GM21528 (cell line): Measurements from ENCODE around the gene IQCC.

Experiments used
- ATAC-seq: cut with Tn5 transposase; IDR thresholded peaks from one replicate; pipeline ENCODE4 v1.9.1; 2021; ENCODE audit warnings: mild to moderate bottlenecking, moderate library complexity; ENCODE audit not compliant: unreplicated experiment, low FRiP score

Gene IQCC

GRCh38 chr1:32221980-32222755 lies 16.7 kb downstream of the IQCC start, which contains the start of the genes EIF3I and TMEM234:
EIF3I (plus strand) TSS chr1:32222407; CDS start chr1:32222442, 35 bp downstream.
TMEM234 (minus strand) TSS chr1:32222353; CDS start chr1:32222322, 31 bp downstream.
- ATAC-seq: peak; percentile 88

- no peak for ATAC-seq
Observed at GRCh38 chr1:32223683-32224082, 18.2 kb downstream of the IQCC start.

- ATAC-seq: no peak
Observed at GRCh38 chr1:32224285-32224684, 18.8 kb downstream of the IQCC start.

- no peak for ATAC-seq
Observed at GRCh38 chr1:32228771-32229170, 23.3 kb downstream of the IQCC start.

- ATAC-seq: no peak
Observed at GRCh38 chr1:32231843-32232432, 26.5 kb downstream of the IQCC start.

- ATAC-seq: no peak
Observed at GRCh38 chr1:32232558-32233304, 27.3 kb downstream of the IQCC start.

GRCh38 chr1:32234792-32235191 lies 29.3 kb downstream of the IQCC start:
- no peak for ATAC-seq

GRCh38 chr1:32239337-32239736 lies 33.9 kb downstream of the IQCC start:
- no peak for ATAC-seq

- no peak for ATAC-seq
Observed at GRCh38 chr1:32239790-32240139, 34.3 kb downstream of the IQCC start.

GRCh38 chr1:32240140-32240951 lies 34.9 kb downstream of the IQCC start:
- no peak for ATAC-seq

GRCh38 chr1:32241001-32241763 lies 35.7 kb downstream of the IQCC start:
- no peak for ATAC-seq

GRCh38 chr1:32242341-32242851 lies 36.9 kb downstream of the IQCC start:
- no peak for ATAC-seq

GRCh38 chr1:32246888-32247273 lies 41.4 kb downstream of the IQCC start, which contains the start of gene FAM167B:
FAM167B (plus strand) TSS chr1:32247222; CDS start chr1:32247422, 200 bp downstream.
- no peak for ATAC-seq

GRCh38 chr1:32247452-32247851 lies 42.0 kb downstream of the IQCC start:
- no peak for ATAC-seq

- ATAC-seq: peak; percentile 26
Observed at GRCh38 chr1:32247983-32248889, 42.8 kb downstream of the IQCC start.

- ATAC-seq: peak; percentile 54
Observed at GRCh38 chr1:32249831-32250525, 44.5 kb downstream of the IQCC start.

GRCh38 chr1:32250893-32251716 lies 45.6 kb downstream of the IQCC start, which contains the start of gene LCK:
LCK (plus strand) TSS chr1:32251265; CDS start chr1:32274330, 23,065 bp downstream.
- ATAC-seq: peak; percentile 31
